GM12878 (cell line): Measurements from ENCODE around the gene C3. TPM values are rescaled to one million over a fixed set of nuclear protein-coding genes. Genes with fewer than 3 reads are reported as not detected.

Experiments
- CHD2 ChIP-seq: IDR thresholded peaks from 2 replicates; pipeline ENCODE4 v1.6.1; 2011; ENCODE audit warnings: low read depth, low read length, improper control_type of control experiment, borderline replicate concordance
- CHD4 ChIP-seq: fragments of 200-600 bp; sonication (generic); IDR thresholded peaks from 2 replicates; pipeline ENCODE4 v1.6.1; 2016; ENCODE audit warnings: mild to moderate bottlenecking
- E2F4 ChIP-seq: IDR thresholded peaks from 2 replicates; pipeline ENCODE4 v1.6.1; 2012; ENCODE audit warnings: low read depth, low read length, improper control_type of control experiment
- E4F1 ChIP-seq: fragments of 450-650 bp; IDR thresholded peaks from 2 replicates; pipeline ENCODE4 v1.6.1; 2018; ENCODE audit warnings: borderline replicate concordance, mild to moderate bottlenecking; ENCODE audit not compliant: partially characterized antibody
- EED ChIP-seq: sonication (generic); IDR thresholded peaks from 2 replicates; pipeline ENCODE4 v1.6.1; 2016; ENCODE audit warnings: antibody characterized with exemption, low read depth
- GABPA ChIP-seq: IDR thresholded peaks from 2 replicates; pipeline ENCODE4 v1.6.1; 2014; ENCODE audit warnings: antibody characterized with exemption, low read depth, mild to moderate bottlenecking, inconsistent platforms
- IKZF1 ChIP-seq: fragments of 450-650 bp; conservative IDR thresholded peaks from 2 replicates; pipeline ENCODE4 v1.6.1; 2017; ENCODE audit warnings: antibody characterized with exemption, mild to moderate bottlenecking
- IKZF2 ChIP-seq, 2 experiments: fragments of 450-650 bp; IDR thresholded peaks; 2 replicates each; pipeline ENCODE4 v1.6.1; 2017; ENCODE audit warnings: mild to moderate bottlenecking in 2 of 2, moderate library complexity in 2 of 2
- MTA2 ChIP-seq: fragments of 450-650 bp; IDR thresholded peaks from 2 replicates; pipeline ENCODE4 v1.6.1; 2016; ENCODE audit warnings: low read depth, mild to moderate bottlenecking, moderate library complexity
- MTA3 ChIP-seq: IDR thresholded peaks from 2 replicates; pipeline ENCODE4 v1.6.1; 2012; ENCODE audit warnings: low read length, inconsistent platforms, borderline replicate concordance
- PKNOX1 ChIP-seq: fragments of 450-650 bp; IDR thresholded peaks from 2 replicates; pipeline ENCODE4 v1.6.1; 2016; ENCODE audit warnings: mild to moderate bottlenecking
- POLR2A ChIP-seq: IDR thresholded peaks from 2 replicates; pipeline ENCODE4 v1.6.1; 2011; ENCODE audit warnings: low read depth, mild to moderate bottlenecking, low read length
- RB1 ChIP-seq: fragments of 450-650 bp; formaldehyde crosslinking; IDR thresholded peaks from 2 replicates; pipeline ENCODE4 v1.6.1; 2017; ENCODE audit warnings: mild to moderate bottlenecking, borderline replicate concordance
- REST ChIP-seq: IDR thresholded peaks from 2 replicates; pipeline ENCODE4 v1.6.1; 2012; ENCODE audit warnings: mild to moderate bottlenecking, low read depth, low read length
- SIN3A ChIP-seq: IDR thresholded peaks from 2 replicates; pipeline ENCODE4 v1.6.1; 2012; ENCODE audit warnings: low read depth, low read length, improper control_type of control experiment
- SMC3 ChIP-seq: IDR thresholded peaks from 2 replicates; pipeline ENCODE4 v1.6.1; 2011; ENCODE audit warnings: low read length, improper control_type of control experiment, borderline replicate concordance
- SPI1 ChIP-seq: IDR thresholded peaks from 2 replicates; pipeline ENCODE4 v1.6.1; 2011; ENCODE audit warnings: low read depth, mild to moderate bottlenecking, low read length, moderate library complexity, borderline replicate concordance; ENCODE audit not compliant: insufficient read depth
- TBL1XR1 ChIP-seq: IDR thresholded peaks from 2 replicates; pipeline ENCODE4 v1.6.1; 2012; ENCODE audit warnings: low read depth, low read length, improper control_type of control experiment
- WRNIP1 ChIP-seq: IDR thresholded peaks from 2 replicates; pipeline ENCODE4 v1.6.1; 2011; ENCODE audit warnings: low read depth, low read length, improper control_type of control experiment, borderline replicate concordance
- ZSCAN29 ChIP-seq: fragments of 450-650 bp; IDR thresholded peaks from 2 replicates; pipeline ENCODE4 v1.6.1; 2017; ENCODE audit warnings: mild to moderate bottlenecking, moderate library complexity
- polyA plus RNA-seq, 11 experiments: library from polyadenylated mRNA; depleted of rRNA in 4 of 11; unstranded in 6 of 11; stranded (reverse) in 5 of 11; fragments of >200 nt; fragmentation: Nextera tagmentation in 4 of 11; fragmentation: Illumina TruSeq in 1 of 11; extraction: Ambion mirVana in 4 of 11; extraction: Trizol in 1 of 11; gene quantifications; 1 replicate in 1 of 11; 2 replicates in 10 of 11; pipeline versions ENCODE4 v1.2.1 to v1.2.3, GENCODE V29; 2011 to 2016; ENCODE audit warnings: inconsistent platforms in 2 of 11, missing spikeins in 2 of 11, low read depth in 1 of 11
- total RNA-seq, 4 experiments: library from RNA; depleted of rRNA in 3 of 4; stranded (reverse); fragments of >200 nt in 3 of 4; fragmentation: Illumina TruSeq in 1 of 4; extraction: Trizol in 1 of 4; gene quantifications; 2 replicates each; pipeline versions ENCODE4 v1.2.1 to v1.2.3, GENCODE V29; 2013 to 2021

C3 gene
- total and polyA plus RNA-seq, 10 of the 15 experiments (the other 5 are each of a cell fraction or from before 2014, with no cell fraction given): 0.20 to 6.7 (median 0.72) TPM

GRCh38 chr19:6632002-6632621 lies 88.3 kb downstream of the C3 start (continued):
- no peak for TF ChIP-seq E2F4
- TF ChIP-seq CHD2: no peak
- peak; percentile 23; the same call in 1 of the 2 replicates for TF ChIP-seq PKNOX1
- TF ChIP-seq E4F1: no peak
- no peak for TF ChIP-seq IKZF1
- no peak for TF ChIP-seq POLR2A
- no peak for TF ChIP-seq TBL1XR1
- no peak for TF ChIP-seq REST
- no peak for TF ChIP-seq ZSCAN29
- TF ChIP-seq IKZF2 (IDR thresholded peaks at IDR 0.05): no peak
- no peak for TF ChIP-seq MTA2
- TF ChIP-seq EED: no peak
- no peak for TF ChIP-seq WRNIP1
- TF ChIP-seq SIN3A: no peak
- TF ChIP-seq SPI1: no peak
- no peak for TF ChIP-seq CHD4
- no peak for TF ChIP-seq MTA3
- peak; percentile 74; the same call in 1 of the 2 replicates for TF ChIP-seq SMC3
- no peak for TF ChIP-seq GABPA
- TF ChIP-seq RB1: no peak
